ENCODE measurements around the gene TNIK. TPM values are rescaled to one million over a fixed set of nuclear protein-coding genes. Genes with fewer than 3 reads are reported as not detected.

TNIK gene
- total RNA-seq, 6 donors from 2014 or later = 23.2 to 74.4 (median 38.3) TPM

- DNase-seq (no peak), ATAC-seq (ENCODE audit: low FRiP score in 2 of 2) (no peak)
- 69 to 77% methylated on average over 4 of the region's 4 CpGs for WGBS, 2 donors
- no peak for TF ChIP-seq POLR2A (IDR thresholded peaks at IDR 0.05)
- TF ChIP-seq CTCF (IDR thresholded peaks at IDR 0.05) = no peak
- TF ChIP-seq POLR2AphosphoS5 (IDR thresholded peaks at IDR 0.05) = no peak
- TF ChIP-seq EP300 (IDR thresholded peaks at IDR 0.05) = no peak
- Histone ChIP-seq H3K9me3 (no peaks in the 10 kb centered on the region), H3K4me1 (peaks cover 0 to 3% (median 0%) of the 10 kb centered on the region in 4 donors), H3K4me3 (no peak overlapping the region), H3K36me3 (peaks cover 0 to 2% (median 0%) of the 10 kb centered on the region in 4 donors), H3K27ac (no peak overlapping the region), H3K27me3 (no peaks in the 10 kb centered on the region)
Observed at GRCh38 chr3:171172070-171172469, 288.1 kb downstream of the TNIK start.

GRCh38 chr3:171169866-171170265, 290.3 kb downstream of the TNIK start:
- no peaks in the 10 kb centered on the region for H3K27me3 ChIP-seq
- WGBS, 2 donors = 61 to 73% methylated on average over 1 of the region's 1 CpG
- no peak overlapping the region for H3K4me3 ChIP-seq
- no peak overlapping the region for H3K27ac ChIP-seq
- H3K4me1 ChIP-seq = no peaks in the 10 kb centered on the region
- peaks cover 0 to 3% (median 0%) of the 10 kb centered on the region in 4 donors for H3K36me3 ChIP-seq
- DNase-seq (no peak), ATAC-seq (ENCODE audit: low FRiP score in 2 of 2) (no peak)
- H3K9me3 ChIP-seq = no peaks in the 10 kb centered on the region
- no peak for TF ChIP-seq EP300 (IDR thresholded peaks at IDR 0.05)
- TF ChIP-seq CTCF (IDR thresholded peaks at IDR 0.05) = no peak
- TF ChIP-seq POLR2AphosphoS5 (IDR thresholded peaks at IDR 0.05) = no peak
- TF ChIP-seq POLR2A (IDR thresholded peaks at IDR 0.05) = no peak

GRCh38 chr3:171169443-171169842, 290.8 kb downstream of the TNIK start:
- H3K27ac ChIP-seq = no peak overlapping the region
- H3K36me3 ChIP-seq = peaks cover 0 to 3% (median 0%) of the 10 kb centered on the region in 4 donors
- H3K4me1 ChIP-seq = no peaks in the 10 kb centered on the region
- no peaks in the 10 kb centered on the region for H3K27me3 ChIP-seq
- ATAC-seq (ENCODE audit: low FRiP score in 2 of 2) (no peak), DNase-seq (no peak)
- H3K4me3 ChIP-seq = no peak overlapping the region
- H3K9me3 ChIP-seq = no peaks in the 10 kb centered on the region
- WGBS, 2 donors = 53 to 60% methylated on average over 2 of the region's 2 CpGs
- TF ChIP-seq EP300 (IDR thresholded peaks at IDR 0.05) = no peak
- no peak for TF ChIP-seq CTCF (IDR thresholded peaks at IDR 0.05)
- TF ChIP-seq POLR2AphosphoS5 (IDR thresholded peaks at IDR 0.05) = no peak
- no peak for TF ChIP-seq POLR2A (IDR thresholded peaks at IDR 0.05)

GRCh38 chr3:171168551-171168950, 291.7 kb downstream of the TNIK start:
- no peak overlapping the region for H3K27ac ChIP-seq
- TF ChIP-seq EP300 (IDR thresholded peaks at IDR 0.05) = no peak
- no peak for TF ChIP-seq CTCF (IDR thresholded peaks at IDR 0.05)
- TF ChIP-seq POLR2A (IDR thresholded peaks at IDR 0.05) = no peak
- TF ChIP-seq POLR2AphosphoS5 (IDR thresholded peaks at IDR 0.05) = no peak
- DNase-seq (no peak), ATAC-seq (ENCODE audit: low FRiP score in 2 of 2) (no peak)
- no peak overlapping the region for H3K4me3 ChIP-seq
- no peaks in the 10 kb centered on the region for H3K27me3 ChIP-seq
- WGBS, 2 donors = 94 to 99% methylated on average over 4 of the region's 4 CpGs
- H3K9me3 ChIP-seq = no peaks in the 10 kb centered on the region
- H3K4me1 ChIP-seq = no peaks in the 10 kb centered on the region
- peaks cover 0 to 3% (median 0%) of the 10 kb centered on the region in 4 donors for H3K36me3 ChIP-seq

GRCh38 chr3:171168086-171168485, 292.1 kb downstream of the TNIK start:
- ATAC-seq (ENCODE audit: low FRiP score in 2 of 2) (peak in 1 of 2 donors; percentile 29), DNase-seq (no peak)

More at GRCh38 chr3:171168086-171168485, 292.1 kb downstream of the TNIK start:
- H3K4me1 ChIP-seq = no peaks in the 10 kb centered on the region
- 73 to 81% methylated on average over 5 of the region's 5 CpGs for WGBS, 2 donors
- H3K36me3 ChIP-seq = peaks cover 0 to 3% (median 0%) of the 10 kb centered on the region in 4 donors
- H3K27me3 ChIP-seq = no peaks in the 10 kb centered on the region
- H3K4me3 ChIP-seq = no peak overlapping the region
- TF ChIP-seq POLR2AphosphoS5 (IDR thresholded peaks at IDR 0.05) (no peak), POLR2A (IDR thresholded peaks at IDR 0.05) (no peak), EP300 (IDR thresholded peaks at IDR 0.05) (no peak), CTCF (IDR thresholded peaks at IDR 0.05) (no peak)
- no peak overlapping the region for H3K27ac ChIP-seq
- H3K9me3 ChIP-seq = peaks cover 0 to 3% (median 0%) of the 10 kb centered on the region in 4 donors

Data from upper lobe of left lung (tissue), 6 donors.